NCI-H774 (cell line): ENCODE results near the gene FRMD1.

Source experiments
- DNase-seq: peaks from one replicate; lab custom pipeline; 2025; lab: John Stamatoyannopoulos, UW

Gene FRMD1

DNA sequence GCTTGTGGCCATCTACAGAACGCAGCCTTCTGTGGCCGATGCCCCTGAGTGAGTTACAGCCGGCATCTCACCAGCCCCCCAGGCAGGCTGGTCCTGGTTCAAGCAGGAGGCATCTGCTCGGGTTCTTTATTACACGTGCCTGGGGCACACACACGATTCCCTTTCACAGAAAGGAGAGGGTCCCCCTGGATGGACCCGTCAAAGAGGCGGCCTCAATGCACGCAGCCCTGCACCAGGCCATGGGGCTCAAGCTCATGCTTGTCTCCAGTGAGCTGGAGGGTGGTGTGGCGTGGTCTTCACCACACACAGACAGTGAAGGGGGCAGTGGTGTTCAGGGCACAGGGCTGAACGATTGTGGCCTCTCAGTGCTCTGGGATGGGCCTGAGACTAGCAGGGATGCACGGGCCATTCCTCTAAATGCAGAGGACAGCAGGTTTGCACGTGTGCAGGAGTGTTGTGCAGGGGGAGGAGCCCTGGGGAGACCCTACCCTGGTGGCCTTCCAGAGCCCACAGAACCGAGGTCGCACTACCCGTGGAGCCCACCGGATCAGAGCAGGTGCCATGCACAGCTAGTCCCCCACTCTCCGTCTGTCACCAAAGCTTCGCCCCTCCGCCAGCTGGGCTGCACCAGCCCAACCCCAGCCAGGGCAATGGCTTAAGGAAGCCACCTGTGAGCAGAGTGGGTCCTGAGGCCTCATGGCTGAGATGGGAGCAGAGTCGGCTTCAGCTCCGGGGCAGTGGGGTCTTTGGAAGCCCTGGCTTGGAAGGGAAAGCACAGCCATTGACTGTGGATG is 23.1 kb downstream of the FRMD1 start:
- DNase-seq: no peak

- no peak for DNase-seq
Observed at GRCh38 chr6:168054765-168055560, 24.0 kb downstream of the FRMD1 start.

DNA sequence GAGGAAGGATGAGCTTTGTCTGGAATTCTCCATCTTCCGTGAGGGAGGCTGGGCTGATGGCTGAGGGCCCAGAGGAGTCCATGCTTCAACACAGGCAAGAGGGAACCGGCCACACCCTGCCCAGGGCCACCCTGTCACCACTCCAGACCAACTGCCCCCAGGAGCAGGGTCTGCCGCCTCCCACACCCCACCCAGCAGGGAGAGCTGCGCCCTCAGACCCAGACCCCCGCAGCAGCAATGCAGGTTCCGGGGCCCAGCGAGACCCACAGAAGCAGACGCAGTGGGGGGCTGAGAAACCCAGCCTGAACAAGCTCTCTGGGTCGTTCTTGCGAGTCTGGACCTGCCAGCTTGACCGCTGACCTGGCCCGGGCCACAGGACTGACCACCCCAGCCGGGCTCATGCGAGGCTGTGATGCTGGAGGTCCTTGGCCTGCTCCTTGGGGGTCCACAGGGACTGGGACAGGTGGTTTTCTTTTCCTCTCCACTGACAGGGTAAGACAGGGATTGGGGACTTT is 25.0 kb downstream of the FRMD1 start:
- no peak for DNase-seq

DNA sequence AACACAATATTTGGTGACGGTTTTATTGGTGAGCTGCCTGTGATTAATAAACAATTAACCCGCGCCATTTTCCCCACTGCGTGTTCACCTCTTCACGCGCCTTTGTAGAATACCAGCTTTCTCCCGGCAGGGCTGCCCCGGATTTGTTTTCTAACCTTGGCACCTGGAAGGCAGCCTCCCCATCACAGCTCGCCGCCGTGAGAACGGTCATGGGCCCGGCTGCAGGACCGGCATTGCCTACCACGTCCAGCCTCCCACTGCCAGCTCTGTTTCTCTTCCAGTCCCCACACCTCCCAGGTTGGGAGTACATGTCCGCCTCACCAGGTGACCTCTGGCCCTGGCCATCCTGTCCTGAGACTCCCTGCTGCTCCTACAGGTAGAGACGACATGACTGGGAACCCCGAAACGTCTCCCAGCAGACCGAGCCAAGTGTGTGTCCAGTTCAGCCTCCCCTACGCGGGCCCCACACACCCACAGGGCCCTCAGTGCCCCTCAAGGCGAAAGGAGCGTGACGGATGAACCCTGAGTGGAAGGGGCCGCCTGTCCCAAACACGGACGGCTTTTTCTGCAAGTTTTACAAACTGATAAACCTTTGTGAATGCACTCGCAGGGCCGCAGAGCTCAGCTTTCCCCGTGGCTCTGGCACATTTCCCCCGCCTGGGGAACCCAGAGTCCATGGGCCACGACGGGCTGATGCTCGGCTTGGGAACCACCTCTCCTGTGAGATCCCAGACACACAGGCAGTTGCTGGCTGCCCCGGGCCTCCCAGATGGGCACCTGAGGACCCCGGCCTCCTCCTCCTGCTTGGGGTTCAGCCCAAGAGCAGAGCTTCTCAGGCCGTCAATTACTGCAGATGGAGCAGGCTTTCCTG is 25.7 kb downstream of the FRMD1 start:
- no peak for DNase-seq

GRCh38 chr6:168052291-168052891 is 26.6 kb downstream of the FRMD1 start:
- DNase-seq: no peak

DNA sequence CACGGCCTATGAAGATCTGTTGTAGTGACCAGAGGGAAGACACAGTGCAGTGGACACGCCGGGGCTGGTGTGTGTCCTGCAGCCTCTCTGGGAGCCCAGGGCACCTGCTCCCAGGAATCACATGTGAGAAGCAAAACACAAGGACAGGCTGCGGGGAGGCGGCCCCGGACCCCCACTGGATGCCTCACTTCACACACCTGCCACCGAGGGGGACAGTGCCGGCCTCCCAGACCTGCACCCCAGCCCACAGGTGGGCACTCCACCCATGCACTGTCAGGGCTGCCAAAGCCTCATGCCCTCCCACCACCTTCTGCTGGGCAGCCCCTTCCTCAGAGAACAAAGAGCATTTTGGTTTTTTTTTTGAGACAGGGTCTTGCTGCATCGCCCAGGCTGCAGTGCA is 27.4 kb downstream of the FRMD1 start:
- DNase-seq: no peak

DNA sequence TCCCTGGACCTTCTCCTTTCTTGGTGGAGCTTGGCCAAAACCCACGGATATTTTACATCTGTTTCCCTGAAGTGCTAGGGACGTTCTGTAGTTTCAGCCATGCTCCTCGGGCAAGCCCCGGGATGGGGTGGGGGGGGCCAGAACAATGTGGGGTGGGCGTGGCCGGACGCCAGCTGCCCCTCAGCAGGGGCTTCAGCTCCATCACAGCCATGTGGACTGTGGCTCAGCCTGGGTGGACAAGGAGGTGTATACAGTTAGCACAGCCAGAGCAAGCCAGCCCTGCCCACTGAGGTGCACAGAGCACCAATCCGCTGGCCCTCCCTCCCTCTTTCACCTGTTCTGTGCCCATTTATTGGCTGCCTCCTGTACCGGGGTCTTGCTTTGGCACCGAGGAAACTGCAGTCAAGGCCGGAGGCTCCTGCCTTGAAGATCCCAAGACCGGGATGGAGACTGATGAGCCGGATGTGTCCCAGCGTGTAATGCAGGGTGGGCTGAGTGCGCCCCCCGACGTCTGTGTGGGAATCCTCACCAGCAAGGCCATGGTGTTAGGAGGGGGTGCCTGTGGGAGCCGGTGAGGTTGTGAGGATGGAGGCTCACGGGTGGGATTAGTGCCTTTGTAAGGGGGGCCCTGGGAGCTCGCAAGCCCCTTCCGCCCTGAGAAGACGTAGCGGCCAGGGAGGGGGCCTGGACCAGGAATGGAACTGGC is 28.0 kb downstream of the FRMD1 start:
- no peak for DNase-seq

DNA sequence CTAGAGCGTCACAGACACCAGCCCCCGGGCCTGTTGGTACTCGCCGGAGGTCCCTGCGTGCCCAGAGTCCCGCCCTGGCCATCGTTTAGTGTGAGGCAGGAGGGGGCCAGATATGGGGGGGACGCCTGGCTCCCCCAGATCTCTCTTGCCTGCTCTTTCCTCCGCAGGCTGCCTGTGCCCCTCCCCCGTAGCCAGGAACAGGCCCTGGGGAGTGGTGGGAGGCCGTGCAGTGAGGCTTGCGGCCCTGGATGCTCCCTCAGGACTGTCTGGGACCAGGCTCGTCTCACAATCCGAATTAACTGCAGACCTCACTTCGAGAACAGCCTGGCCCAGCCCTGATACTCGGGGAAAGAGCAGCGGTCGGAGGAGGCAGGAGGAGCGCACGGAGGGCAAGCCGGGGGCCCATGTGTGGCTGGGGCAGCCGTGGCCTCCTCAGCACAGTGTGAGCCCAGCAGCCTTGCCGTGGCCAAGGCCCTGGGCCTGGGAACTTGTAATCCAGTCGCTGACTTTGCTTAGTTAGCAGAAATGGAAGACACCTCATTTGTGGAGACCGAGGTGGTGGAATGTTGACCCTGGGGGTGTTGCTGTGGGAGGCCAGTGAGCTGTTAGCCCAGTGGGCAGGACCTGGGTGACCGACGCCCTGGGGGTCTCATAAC is 28.7 kb downstream of the FRMD1 start:
- no peak for DNase-seq

DNA sequence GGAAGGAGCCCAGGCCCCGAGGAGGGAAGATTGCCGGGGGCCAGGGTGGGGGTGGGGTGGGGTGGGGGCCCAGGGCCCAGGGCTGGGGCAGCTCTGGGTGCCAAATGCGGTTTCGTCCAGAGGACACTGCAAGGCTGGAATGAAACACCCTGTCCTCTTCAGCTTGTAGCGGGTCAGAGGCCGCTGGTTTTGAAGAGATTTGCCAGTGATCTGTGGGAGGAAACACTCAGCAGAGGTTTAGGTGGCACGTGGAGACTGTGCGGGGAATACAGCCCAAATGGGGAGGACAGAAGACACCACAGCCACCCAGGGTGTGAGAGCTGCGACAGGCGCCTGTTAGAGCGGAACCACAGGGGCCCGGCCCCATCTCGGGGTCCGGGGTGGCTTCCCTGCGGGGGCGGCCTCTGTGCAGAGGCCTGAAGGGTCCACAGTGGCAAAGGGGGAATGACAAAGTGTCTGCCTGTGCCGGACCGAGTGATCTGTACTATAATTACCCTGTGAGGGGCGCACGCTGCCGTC is 29.2 kb downstream of the FRMD1 start:
- DNase-seq: no peak

DNA sequence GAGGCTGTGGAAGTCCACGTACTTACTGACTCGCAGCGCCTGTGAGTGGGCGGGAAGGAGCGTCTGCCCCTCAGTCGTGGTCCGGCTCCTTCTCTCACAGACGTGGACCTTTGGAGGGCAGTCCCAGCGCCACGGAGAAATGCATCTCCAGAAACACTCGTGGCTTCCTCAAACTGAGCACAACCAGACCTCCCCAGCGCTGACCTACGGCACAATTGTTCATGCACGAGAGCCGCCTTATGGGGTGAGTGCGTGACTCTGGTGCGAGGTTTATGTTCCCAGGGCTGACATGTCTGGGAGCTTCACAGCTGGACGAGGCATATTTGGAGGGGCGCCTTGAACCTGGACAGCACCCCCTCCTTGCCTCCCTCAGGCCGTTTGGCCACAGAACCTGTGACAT is 29.7 kb downstream of the FRMD1 start:
- DNase-seq: no peak

DNA sequence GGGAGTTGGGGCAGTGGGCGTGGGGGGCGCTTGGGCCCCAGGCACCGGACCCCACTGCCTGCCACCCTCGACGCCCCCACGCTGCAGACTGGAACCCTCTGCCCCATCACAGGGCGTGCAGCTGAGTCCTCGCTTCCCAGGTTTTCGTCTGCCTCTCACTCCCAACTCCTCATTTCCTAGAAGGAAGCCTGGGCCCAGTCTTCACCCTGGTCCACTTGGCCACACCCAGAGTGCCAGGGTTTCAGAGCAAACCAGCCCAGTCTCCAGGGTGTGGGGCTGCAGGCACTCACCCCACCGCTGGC is 30.3 kb downstream of the FRMD1 start:
- no peak for DNase-seq

DNA sequence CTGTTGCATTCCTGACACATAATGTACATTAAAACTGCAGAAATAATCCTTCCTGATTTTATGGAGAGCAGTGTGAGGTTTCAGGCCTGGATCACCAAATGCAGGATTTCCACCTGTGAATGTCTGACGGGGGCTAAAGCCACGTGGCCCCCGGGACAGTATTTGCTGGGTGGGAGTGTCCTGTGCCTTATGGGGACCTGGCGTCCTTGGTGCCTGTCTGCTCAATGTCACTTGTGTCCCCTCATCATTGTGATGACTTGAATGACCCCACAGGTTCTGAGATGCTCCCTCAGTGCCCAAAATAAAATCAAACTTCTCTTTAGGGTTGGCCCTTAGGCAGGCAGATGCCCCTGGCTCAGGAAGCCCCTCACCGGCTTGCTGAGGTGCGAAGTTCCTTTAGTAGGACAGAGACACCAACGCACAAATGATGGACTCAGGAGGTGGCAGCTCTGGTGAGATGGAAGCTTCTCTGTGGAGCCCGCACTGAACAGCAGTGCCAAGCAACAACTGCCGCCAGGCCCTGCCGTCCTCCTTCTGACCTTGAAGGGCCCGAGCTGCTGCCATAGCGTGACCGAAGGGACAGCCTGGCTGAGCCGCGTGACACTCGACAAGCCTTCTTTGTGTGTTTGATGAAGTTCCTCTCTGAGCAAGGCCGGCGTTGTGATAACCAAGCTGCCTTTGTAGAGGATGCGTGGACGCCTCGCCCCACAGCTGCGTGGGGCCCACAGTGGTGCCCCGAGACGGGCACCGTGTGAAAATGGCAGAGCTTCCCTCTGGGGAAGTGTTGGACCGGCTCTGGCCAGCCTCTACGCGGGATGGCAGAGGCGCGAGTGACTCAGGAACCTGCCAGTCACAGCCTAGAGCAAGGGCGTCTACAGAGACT is 30.9 kb downstream of the FRMD1 start:
- DNase-seq: no peak

DNA sequence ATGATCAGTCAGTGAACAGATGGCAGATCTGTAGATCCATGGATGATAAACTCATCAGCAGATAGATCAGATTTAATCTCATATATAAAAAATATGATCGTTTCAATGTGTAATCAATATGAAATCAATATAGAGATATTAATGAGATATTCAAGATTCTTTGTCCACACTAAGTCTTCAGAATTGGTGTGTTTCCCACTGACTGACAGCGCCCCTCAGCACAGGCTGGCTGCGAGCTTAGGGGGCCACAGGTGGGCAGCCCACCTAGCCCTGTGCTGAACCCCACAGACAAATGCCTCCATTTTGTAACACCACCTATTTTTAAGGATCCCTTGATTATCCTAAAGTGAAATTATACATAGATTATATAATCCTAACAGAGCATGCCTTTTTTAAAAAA is 32.3 kb downstream of the FRMD1 start:
- DNase-seq: no peak

DNA sequence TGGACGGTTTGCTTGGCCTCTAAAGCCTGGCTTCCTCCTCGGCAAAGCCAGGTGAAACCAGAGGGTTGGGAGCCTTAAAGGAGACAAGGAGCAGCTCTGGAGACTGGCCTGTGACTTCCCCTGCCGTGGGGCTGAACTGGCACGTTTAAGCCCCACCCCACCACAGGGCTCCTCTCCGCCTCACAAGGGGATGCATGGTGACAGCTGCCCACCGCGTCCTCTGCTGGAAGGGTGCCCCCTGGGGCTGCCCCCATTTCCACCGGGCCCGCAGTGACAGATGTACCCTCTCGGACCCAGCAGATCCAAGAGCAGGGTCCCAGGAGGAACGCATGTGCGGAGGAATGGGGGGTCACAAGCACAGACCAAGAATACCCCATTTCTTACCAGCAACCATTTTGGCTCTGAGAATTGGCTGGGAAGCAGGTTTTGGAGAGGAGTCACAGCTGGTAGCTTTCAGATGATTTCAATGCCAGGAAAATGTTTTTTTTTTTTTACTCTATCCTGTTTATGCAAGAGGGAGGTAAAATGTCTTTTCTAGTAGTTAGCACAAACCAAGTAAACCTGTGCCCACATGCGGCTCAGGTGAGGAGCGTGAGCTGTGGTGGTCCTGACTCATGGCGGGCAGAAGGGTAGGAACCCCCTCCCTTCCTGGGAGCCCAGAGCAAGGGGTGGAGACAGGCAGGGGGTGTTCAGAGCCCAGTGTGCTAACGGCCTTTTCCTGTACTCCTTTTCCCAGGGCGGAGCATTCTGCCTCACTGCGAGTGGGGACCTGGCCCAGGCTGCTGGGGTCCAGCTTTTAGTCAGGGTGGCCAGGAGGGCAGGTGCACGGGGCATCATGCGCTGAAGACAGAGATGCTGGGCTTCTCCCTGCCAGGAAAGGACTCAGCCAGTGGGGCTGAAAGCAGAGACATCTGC is 33.0 kb downstream of the FRMD1 start:
- DNase-seq: no peak

DNA sequence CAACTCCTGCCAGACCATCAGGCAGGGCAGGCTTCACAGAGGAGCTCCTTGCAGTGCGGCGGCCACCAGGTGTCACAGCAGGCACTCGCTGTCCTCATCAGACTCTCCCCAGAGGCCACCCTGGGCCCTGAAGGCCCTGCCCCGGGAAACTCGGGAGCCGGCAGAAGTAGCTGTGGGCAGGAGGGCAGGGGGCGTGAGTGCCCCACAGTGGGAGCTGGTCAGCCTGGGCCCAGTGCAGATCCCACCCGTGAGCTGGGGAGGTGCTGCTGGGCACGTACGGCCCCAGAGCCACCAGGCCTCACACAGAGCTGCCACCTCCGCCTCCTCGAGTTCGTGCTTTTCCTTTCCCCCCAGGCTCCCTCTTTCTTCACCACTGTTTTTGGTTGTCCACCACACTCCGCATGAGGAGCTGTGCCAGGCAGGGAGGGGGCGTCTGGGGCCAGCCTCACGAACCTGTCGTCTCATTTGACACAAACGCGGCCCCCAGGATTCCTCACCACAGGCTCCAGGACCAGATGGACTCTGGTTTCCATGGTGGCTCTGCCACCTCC is 33.8 kb downstream of the FRMD1 start:
- DNase-seq: no peak

DNA sequence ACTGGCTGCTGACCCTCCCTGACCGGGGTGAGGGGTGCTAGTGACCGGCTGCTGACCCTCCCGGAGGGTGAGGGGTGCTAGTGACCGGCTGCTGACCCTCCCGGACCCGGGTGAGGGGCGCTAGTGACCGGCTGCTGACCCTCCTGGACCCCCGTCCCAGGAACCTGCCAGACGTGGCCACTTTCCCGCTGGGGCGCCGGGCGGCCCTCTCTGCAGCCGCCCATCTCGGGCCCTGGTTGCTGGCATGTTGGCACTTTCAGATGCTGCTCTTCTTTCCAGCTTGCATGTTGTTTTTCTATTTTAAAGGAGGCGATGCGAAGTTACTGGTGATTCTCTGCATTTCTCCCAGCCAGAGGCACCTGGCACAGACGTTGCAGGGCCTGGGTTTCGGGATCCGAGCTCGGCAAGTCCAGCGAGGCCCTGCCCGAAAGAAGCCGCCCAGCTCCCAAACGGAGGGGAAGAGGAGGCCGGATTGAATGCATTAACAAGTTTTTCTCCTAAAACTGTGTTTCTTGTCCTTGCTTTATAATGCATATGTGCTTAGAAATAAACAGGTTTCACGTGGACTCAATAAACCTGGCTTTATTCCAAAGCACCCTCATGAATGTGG is 34.4 kb downstream of the FRMD1 start:
- no peak for DNase-seq

DNA sequence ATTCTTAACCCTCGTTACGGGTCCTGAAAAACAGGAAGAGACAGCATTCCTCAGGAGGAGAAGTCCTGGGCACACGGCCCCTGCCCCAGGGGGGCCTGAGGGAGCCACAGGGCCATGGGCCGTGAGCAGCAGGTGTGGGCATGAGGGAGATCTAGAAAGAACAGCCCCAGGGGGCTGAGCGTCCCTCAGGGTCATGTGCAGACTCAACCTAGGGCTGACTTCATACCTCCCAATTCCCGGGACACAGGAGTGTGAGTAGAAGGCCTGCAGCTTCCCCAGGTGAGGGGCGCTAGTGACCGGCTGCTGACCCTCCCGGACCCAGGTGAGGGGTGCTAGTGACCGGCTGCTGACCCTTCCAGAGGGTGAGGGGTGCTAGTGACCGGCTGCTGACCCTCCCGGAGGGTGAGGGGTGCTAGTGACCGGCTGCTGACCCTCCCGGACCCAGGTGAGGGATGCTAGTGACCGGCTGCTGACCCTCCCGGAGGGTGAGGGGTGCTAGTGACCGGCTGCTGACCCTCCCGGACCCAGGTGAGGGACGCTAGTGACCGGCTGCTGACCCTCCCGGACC is 35.1 kb downstream of the FRMD1 start:
- DNase-seq: no peak
